NCI-H2196 treated with DMSO at 0.1 percent for 48 hours (cell line): Measurements from ENCODE around the gene RPS25.
"Not testable (repeated sequence)": the region's sequence is repeated elsewhere in the genome, so short reads cannot be mapped to it uniquely, and the experiment has no call there.

Experiments
- DNase-seq: peaks from one replicate; lab custom pipeline; 2025; ENCODE audit not compliant: unreplicated experiment; lab: John Stamatoyannopoulos, UW

RPS25 gene

GRCh38 chr11:119018074-119018938, at the start of gene RPS25, which contains the start of gene TRAPPC4:
Gene RPS25, minus strand, starts transcription at chr11:119018343. Its CDS starts 59 bp downstream, at chr11:119018284.
Gene TRAPPC4, plus strand, starts transcription at chr11:119018766. Its CDS starts 30 bp downstream, at chr11:119018796.
- peak; percentile 94 for DNase-seq

GRCh38 chr11:119067371-119068222, 49.5 kb upstream of the RPS25 start, which contains the start of gene VPS11:
Gene VPS11, plus strand, starts transcription at chr11:119067818. Its CDS starts 6 bp downstream, at chr11:119067824.
- DNase-seq, result peak; percentile 90

- no peak for DNase-seq
These were observed 47.2 kb upstream of the RPS25 start for GRCh38 chr11:119065369-119065768.

- no peak for DNase-seq
These were observed 44.6 kb upstream of the RPS25 start for GRCh38 chr11:119062779-119063178.

- DNase-seq, result no peak
These were observed 43.1 kb upstream of the RPS25 start for GRCh38 chr11:119061256-119061655.

- not testable (repeated sequence) for DNase-seq
These were observed 41.0 kb upstream of the RPS25 start for GRCh38 chr11:119059128-119059527.

- DNase-seq, result peak; percentile 95
These were observed 39.0 kb upstream of the RPS25 start, which contains the start of gene HYOU1 for GRCh38 chr11:119057000-119057769. Gene HYOU1, minus strand, starts transcription at chr11:119057205. Its CDS starts 1,045 bp downstream, at chr11:119056160.

GRCh38 chr11:119056421-119056999, 38.4 kb upstream of the RPS25 start:
- no peak for DNase-seq

GRCh38 chr11:119055901-119056300, 37.8 kb upstream of the RPS25 start:
- DNase-seq, result no peak

- no peak for DNase-seq
These were observed 36.3 kb upstream of the RPS25 start for GRCh38 chr11:119054418-119054817.

- DNase-seq, result no peak
These were observed 34.1 kb upstream of the RPS25 start for GRCh38 chr11:119052163-119052814.

GRCh38 chr11:119051440-119052162, 33.5 kb upstream of the RPS25 start:
- no peak for DNase-seq

- no peak for DNase-seq
These were observed 30.9 kb upstream of the RPS25 start for GRCh38 chr11:119049081-119049480.

- no peak for DNase-seq
These were observed 30.5 kb upstream of the RPS25 start for GRCh38 chr11:119048644-119049043.

- no peak for DNase-seq
These were observed 29.1 kb upstream of the RPS25 start for GRCh38 chr11:119047205-119047604.

- no peak for DNase-seq
These were observed 28.3 kb upstream of the RPS25 start for GRCh38 chr11:119046489-119046888.

- DNase-seq, result no peak
These were observed 26.6 kb upstream of the RPS25 start for GRCh38 chr11:119044708-119045107.

- DNase-seq, result no peak
These were observed 24.8 kb upstream of the RPS25 start for GRCh38 chr11:119042927-119043326.

GRCh38 chr11:119041821-119042514, 23.8 kb upstream of the RPS25 start:
- DNase-seq, result no peak
